HG02885 (cell line): ENCODE data around the gene SH3RF3.

ENCODE experiments used
- ATAC-seq: cut with Tn5 transposase; IDR thresholded peaks from one replicate; pipeline ENCODE4 v1.9.1; 2021; ENCODE audit warnings: mild to moderate bottlenecking; ENCODE audit not compliant: unreplicated experiment, poor library complexity

The SH3RF3 gene

GRCh38 chr2:109342930-109343329, 213.9 kb downstream of the SH3RF3 start:
- no peak for ATAC-seq

GRCh38 chr2:109343460-109343859, 214.5 kb downstream of the SH3RF3 start:
- ATAC-seq = no peak

DNA sequence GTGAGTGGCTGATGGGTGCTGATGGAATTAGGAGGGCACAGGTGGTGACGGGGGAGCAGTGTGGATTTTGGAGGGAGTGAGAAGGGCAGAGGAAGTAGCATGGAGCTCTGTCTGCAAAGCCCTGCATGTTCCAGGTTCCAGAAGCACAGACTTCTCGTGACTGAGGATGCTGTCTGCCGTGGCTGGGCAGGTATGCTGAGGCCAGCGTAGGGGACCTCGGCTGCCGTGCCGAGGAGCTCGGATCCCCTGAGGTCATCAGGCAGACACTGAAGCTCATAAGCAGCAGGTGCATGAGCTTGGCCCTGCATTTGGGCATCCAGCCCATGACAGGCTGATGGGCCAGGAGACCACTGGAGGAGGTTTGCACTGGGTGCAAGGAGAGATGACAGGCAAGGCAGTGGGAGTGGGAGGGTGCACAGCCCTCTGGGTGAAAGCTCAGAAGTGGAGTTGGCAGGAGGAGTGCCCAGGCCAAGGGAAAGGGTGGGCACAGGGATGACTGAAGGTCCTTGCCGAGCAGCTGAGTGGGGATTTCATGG, 215.3 kb downstream of the SH3RF3 start:
- no peak for ATAC-seq

DNA sequence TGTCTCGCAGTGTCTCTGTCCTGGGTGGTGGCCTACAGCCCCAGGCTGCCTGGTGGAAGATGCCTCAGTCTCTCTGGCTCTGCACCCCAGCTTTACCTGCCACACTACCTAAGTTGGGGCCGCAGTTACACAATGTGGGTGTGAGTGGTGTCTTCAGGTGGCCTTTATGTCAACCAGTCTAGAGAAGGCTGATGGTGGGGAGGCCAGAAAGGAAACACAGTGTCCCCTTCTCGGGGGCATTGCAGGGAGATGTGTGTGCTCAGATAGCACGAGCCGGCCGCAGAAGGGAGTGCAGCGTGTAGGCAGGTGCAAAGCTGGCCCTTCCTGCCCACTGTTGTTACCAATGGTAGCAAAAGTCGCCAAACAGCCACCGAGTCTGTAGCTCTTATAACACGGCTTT, 216.1 kb downstream of the SH3RF3 start:
- ATAC-seq = no peak

DNA sequence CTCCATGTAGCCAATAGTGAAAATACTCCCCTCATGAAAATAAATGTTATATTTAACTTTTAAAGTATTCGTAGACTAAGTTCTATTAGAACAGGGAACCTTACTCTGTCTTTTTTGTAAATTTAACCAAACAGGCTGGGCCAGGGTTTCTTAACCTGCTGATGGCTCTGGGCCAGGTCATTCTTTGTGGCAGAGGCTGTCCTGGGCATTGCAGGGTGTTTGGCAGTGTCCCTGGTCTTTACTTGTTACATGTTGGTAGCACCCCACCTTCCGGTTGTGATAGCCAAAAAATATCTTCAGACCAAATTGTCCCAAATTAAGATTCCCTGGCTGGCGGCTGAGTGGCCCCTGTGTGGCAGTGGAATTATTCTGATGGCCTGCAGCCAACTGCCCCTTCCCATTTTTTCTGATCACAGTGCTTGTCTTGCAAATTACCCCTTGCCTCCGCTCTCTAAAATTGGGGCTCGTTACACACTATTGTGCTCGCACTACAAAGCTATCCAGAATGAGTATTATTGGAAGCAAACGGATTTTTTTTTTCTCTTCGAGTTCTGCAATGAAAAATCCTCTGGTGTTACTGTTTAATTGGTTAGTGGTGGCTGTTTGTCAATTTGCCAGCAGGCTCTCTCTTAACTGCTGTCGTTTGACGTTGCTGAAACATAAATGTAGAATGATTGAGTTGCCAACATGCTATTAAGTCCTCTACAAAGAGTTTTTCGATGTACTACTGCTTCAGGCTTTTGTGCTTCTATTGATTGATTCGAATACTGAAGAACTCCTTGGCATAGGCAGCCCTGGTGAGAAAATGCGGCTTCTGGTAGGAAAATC, 216.9 kb downstream of the SH3RF3 start:
- no peak for ATAC-seq

- no peak for ATAC-seq
Measured at GRCh38 chr2:109346601-109347228, 217.7 kb downstream of the SH3RF3 start.

GRCh38 chr2:109347626-109348025, 218.6 kb downstream of the SH3RF3 start:
- ATAC-seq = no peak

DNA sequence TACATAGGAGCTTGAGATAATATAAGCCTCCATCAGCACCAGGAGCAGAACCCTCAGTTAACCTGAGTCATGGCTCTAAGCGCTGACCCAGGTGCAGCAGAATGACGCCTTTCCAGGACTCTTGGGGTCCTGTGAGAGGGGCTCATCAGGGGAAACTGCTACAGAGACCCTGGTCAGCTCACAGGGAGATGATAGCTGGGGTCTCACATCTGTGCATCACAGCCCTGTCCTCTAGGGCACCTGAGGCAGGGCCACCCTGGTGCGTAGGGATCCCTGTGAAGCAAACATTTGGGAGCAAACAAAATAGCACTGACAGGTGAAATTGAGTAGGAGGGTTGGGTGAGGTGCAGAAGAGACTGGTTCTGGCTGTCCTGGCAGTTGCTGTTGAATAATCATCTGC, 219.2 kb downstream of the SH3RF3 start:
- ATAC-seq = no peak

- peak; percentile 57 for ATAC-seq
Measured at GRCh38 chr2:109348671-109349502, 219.9 kb downstream of the SH3RF3 start.

DNA sequence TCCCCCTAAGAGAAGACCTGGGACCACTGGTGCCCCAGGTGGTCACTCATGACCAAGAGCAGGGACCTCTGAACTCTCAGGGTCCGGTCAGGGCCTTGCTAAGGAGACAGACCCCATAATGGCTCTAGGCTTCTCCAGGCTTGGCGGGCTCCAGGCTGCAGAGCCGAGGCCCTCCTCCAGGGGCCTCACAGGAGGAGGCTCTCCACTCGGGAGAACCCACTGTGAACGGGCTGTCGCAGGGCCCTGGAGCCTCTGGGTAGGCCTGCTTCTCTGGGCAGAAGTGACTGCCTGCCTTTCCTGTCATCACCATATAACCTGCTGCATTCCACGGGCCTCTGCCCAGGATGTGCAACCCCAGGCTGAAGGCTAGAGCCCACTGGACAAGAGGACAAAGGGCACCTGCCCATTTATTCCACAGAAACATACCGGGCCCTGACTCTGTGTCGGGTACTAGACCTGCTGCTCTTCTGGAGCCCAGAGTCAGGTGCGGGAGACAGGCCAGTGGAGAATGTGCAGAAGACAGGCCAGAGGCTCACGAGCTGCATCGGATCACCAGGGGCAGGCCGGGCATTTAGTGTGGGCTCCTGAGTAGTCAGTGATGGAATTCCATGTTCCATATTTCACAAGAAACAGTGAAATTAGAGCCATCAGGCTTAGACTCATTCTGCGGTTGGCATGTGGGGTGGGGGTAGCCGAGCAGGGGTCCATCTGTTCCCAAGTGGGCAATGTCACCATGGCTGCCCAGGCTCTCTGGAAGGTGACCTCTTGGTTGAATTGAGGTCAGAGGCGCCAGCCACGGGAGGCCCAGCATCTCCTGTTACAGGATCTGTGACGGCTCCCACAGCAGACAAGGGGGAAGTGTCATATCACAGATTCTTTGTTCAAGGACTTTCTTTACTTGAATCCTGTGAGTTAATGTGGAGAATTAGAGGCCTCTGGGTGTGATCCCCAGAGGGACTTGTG, 220.8 kb downstream of the SH3RF3 start:
- no peak for ATAC-seq

GRCh38 chr2:109350526-109350925, 221.5 kb downstream of the SH3RF3 start:
- no peak for ATAC-seq

DNA sequence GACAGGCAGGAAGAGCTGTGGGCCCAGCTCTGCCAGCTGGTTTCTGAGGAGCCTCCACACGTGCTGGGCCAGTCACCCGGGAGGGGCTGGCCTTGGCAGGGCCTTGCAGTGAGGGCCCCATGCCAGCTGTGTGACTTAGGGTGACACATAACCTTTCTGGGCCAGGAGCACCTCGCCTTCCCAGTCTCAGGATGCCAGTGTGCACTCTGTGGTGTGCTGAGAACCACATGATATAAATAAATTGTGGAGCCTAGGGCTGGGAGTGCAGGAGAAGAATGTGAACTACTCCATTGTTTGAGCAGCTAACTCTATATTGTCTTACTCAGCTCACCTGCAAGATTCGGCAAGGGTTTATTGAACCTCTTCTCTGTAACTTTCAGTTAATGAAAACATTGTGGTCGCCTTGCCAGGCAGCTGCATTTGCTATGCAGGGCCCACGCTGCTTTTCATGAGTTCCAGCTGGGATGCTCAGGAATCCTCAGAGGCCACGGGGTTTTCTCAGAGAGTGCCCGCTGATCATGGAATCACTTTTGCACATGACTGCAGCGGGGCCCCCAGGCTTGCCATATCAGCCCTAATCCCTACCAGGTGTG, 222.3 kb downstream of the SH3RF3 start:
- no peak for ATAC-seq

GRCh38 chr2:109352056-109352897, 223.3 kb downstream of the SH3RF3 start:
- ATAC-seq = no peak

DNA sequence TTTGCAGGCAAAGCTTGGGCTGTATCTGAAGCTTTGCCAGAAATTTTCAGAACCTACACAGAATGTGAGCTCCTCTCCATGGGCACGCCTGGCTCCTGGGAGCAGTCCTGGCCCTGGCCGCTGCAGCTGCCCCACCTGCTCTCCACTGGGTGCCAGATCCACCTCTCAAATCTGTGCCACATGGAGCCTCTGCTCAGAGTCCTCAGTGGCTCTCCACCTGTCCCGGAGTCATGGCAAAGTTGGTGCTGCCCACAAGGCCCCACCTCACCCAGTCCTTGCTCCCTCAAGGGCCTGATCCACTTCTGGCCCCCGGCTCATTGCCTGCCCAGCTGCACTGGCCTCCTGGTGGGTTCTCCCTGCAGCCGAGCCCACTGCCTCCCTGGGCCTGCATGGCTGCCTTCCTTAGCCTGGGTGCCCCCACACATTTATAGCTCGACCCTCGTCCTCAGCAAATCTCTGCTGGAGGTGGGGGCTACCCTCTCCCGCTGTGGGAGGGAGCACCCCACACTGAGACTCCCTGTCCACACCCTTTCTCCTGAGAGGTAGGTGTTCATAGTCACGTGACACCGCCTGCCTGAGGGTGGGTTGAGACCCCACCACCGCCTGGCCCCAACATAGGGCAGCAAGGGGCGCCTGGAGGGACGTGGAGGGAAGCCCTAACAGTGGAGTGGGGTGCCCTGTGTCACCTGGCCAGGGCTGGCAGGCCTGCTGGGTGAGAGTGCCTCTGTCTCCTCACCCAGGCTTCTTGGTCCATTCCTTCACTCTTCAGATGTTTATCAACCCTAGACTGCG, 224.1 kb downstream of the SH3RF3 start:
- ATAC-seq = no peak

DNA sequence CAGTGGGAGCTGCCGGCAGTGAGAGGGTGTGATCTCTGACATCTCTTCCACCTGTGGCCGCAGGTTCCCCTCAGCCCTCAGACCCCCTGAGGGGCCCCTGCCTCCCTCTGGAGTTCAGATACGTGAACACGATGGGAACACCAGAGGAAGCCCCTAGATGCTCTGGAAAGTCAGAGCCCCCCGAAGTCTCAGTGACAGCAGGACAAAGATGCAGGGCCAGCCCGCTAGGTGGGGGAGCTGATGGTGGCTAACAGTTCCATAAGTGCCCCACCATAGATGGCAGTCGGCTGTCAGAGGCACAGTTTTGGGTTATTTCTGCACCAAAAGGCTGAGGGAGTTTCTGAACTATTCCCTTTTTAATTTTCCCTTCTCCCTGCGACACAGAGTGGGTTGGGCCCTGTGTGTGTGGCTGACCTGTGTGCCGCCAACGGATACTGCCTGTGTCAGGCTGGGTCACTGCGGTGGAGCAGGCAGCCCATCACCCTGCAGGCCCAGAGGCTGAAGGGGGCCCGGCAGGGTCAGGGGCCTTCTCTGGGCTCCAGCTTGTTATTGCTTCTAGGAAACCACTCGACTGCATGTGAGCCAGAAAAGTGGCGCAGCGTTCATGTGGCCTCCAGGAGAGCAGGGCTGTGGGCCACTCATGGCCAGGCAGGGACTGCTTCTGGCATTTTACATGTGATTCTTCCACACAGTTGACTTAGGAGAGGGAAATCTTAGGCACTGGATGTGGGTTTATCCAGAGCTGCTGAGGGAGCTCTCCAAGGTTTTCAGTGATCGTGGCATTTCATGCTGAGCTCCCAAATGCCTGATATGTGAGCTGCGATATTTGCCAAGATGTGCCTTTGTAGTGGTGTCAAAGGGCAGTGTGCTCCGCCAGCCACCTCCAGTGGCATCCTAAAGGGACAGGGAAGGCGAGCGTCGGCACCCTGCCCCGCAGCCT, 225.1 kb downstream of the SH3RF3 start:
- no peak for ATAC-seq

DNA sequence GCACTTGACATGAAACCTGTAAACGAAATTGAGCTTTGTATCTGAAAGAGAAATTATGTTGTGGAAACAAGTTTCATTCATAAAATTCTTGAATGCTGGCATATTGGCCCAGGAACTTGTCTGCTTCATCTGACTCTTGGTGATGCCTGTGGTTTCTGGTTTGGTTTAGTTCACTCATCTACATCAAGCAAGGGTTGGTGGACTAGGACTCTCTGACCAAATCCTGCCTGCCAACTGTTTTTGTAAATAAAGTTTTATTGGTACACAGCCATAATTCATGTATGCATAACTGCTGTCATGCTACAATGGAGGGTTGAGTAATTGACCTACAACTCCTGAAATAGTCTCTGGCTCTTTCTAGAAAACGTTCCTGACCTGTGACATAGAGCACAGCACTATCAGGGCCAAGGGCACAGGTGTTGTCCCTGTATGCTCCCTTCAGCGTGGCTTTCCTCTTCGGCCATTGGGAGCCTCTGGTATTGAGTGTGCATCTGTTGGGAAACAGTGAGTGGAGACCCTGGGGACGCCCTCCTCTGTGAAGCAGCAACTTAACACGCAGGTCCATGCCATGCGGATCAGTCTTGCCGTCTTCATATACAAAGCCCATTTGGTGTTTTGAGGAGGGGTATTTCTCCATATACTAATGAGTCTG, 226.3 kb downstream of the SH3RF3 start:
- no peak for ATAC-seq
